ENCODE measurements around the gene PRKAG2. TPM values are rescaled to one million over a fixed set of nuclear protein-coding genes. Genes with fewer than 3 reads are reported as not detected.
"Not testable (repeated sequence)": the region's sequence is repeated elsewhere in the genome, so short reads cannot be mapped to it uniquely, and the experiment has no call there.

The PRKAG2 gene
- total and polyA plus RNA-seq, 9 donors = 9.3 to 37.7 (median 22.6) TPM

DNA sequence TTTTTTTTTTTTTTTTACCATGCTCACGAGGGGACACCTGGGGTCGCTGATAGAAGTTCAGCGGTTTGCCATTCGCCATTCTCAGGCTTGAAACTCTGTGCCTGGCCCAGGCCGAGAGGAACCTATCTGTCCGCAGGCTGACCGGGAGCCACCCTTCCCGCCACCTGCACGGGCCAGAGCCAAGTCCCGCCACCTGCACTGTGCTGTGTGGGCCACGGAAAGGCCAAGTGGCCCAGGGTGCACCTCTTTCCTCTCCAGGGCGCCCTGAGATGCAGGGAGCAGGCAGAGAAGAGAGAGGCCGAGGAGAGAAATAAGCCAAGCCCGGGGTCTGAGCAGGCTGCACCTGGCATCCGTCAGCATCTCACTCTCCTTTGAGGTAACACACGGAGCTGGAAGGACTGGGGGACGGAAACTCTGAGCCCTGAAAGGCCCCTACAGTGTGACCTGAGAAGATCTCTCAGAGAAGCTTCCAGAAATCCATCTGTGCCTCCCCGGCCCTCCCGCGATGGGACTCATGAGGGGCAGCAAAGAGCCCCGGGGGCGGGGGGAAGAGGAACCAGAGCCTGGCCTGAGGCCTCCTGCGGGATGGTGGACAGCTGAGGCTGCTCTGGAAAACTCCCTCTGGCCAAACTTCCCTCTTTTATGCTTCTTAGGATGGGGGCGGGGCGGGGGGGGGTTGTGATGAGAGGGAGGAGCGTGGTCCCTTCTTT is 46.6 kb downstream of the PRKAG2 start:
- intact Hi-C loops (cut with DNase I) = no loop called here
- Histone ChIP-seq H3K36me3 (no peaks in the 10 kb centered on the region), H3K27ac (no peak overlapping the region), H3K4me3 (no peak overlapping the region), H3K4me1 (ENCODE audit: insufficient read depth) (no peaks in the 10 kb centered on the region), H3K27me3 (no peaks in the 10 kb centered on the region), H3K9me3 (no peaks in the 10 kb centered on the region)
- 79 to 85% (median 82%) methylated on average over 26 of the region's 26 CpGs for WGBS, 3 donors
- TF ChIP-seq EP300 (IDR thresholded peaks at IDR 0.05) = no peak
- TF ChIP-seq, protein P1, sequence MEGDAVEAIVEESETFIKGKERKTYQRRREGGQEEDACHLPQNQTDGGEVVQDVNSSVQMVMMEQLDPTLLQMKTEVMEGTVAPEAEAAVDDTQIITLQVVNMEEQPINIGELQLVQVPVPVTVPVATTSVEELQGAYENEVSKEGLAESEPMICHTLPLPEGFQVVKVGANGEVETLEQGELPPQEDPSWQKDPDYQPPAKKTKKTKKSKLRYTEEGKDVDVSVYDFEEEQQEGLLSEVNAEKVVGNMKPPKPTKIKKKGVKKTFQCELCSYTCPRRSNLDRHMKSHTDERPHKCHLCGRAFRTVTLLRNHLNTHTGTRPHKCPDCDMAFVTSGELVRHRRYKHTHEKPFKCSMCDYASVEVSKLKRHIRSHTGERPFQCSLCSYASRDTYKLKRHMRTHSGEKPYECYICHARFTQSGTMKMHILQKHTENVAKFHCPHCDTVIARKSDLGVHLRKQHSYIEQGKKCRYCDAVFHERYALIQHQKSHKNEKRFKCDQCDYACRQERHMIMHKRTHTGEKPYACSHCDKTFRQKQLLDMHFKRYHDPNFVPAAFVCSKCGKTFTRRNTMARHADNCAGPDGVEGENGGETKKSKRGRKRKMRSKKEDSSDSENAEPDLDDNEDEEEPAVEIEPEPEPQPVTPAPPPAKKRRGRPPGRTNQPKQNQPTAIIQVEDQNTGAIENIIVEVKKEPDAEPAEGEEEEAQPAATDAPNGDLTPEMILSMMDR (IDR thresholded peaks at IDR 0.05) = no peak
- no peak for DNase-seq

DNA sequence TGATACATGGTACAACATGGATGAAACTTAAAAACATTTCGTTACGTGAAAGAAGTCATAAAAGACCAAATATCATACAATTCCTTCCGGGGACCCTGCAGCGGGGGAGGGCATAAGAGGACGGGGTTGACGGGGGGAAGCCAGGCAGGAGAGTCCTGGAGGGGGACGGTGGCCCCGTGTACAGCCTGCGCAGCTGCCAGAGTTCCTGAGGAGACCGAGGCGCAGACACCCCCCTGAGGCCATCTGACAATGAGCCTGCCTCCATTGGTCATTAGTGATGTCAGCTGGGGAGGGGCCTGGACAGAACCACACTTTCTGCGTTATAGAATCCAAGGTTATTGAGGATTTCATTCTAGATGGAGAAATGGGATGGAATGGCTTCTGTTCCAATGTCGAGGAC is 47.2 kb downstream of the PRKAG2 start:
- no peaks in the 10 kb centered on the region for H3K27me3 ChIP-seq
- no peak for DNase-seq
- no peak overlapping the region for H3K4me3 ChIP-seq
- no peaks in the 10 kb centered on the region for H3K9me3 ChIP-seq
- intact Hi-C loops (cut with DNase I) = no loop called here
- H3K36me3 ChIP-seq = no peaks in the 10 kb centered on the region
- H3K27ac ChIP-seq = no peak overlapping the region
- WGBS, 3 donors = 87 to 96% (median 92%) methylated on average over 13 of the region's 13 CpGs
- no peak for TF ChIP-seq EP300 (IDR thresholded peaks at IDR 0.05)
- no peaks in the 10 kb centered on the region for H3K4me1 ChIP-seq (ENCODE audit: insufficient read depth)

DNA sequence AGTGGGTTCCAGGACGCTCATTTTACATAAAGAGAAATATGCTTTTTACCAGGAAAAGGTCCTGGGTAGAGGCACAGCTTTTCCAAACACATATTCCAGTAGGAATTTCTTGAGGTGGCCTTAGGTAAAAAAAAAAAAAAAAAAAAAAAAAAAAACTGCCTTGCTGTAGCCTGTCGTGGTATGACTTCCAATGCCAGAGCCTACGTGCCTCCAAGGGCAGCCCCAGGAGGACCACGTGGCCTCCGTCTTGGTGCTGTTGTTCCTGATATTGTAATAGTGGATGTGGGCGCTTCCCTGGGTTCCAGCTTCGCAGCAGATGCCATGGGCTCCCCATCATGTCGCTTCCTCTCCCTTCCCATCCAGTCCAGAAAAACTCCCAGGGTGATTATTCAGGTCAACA is 49.3 kb downstream of the PRKAG2 start:
- H3K36me3 ChIP-seq = no peaks in the 10 kb centered on the region
- 89 to 92% (median 89%) methylated on average over 8 of the region's 8 CpGs for WGBS, 3 donors
- H3K27me3 ChIP-seq = no peaks in the 10 kb centered on the region
- no peak overlapping the region for H3K27ac ChIP-seq
- TF ChIP-seq, protein P1 (IDR thresholded peaks at IDR 0.05) = no peak
- H3K9me3 ChIP-seq = no peaks in the 10 kb centered on the region
- intact Hi-C loops (cut with DNase I) = no loop called here
- no peak overlapping the region for H3K4me3 ChIP-seq
- peaks cover 4% of the 10 kb centered on the region for H3K4me1 ChIP-seq (ENCODE audit: insufficient read depth)
- no peak for DNase-seq

DNA sequence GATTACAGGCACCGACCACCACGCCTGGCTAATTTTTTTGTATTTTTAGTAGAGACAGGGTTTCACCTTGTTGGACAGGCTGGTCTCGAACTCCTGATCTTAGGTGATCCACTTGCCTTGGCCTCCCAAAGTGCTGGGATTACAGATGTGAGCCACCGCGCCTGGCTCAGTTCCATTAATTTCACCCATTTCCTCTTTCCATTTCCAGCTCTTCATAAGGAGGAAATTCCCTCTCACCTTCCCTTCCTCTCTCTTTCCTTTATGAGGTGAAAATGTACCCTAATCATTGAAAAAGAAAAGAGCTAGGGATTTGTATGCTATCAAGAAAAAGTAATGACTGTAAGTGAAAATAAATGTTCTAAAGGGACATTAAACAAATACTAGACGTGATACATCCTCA is 50.6 kb downstream of the PRKAG2 start:
- H3K4me1 ChIP-seq (ENCODE audit: insufficient read depth); intact Hi-C loops (cut with DNase I); H3K4me3 ChIP-seq; H3K27me3 ChIP-seq; H3K27ac ChIP-seq; H3K36me3 ChIP-seq; DNase-seq; H3K9me3 ChIP-seq: not testable (repeated sequence)
- 83 to 91% (median 87%) methylated on average over 6 of the region's 6 CpGs for WGBS, 3 donors

DNA sequence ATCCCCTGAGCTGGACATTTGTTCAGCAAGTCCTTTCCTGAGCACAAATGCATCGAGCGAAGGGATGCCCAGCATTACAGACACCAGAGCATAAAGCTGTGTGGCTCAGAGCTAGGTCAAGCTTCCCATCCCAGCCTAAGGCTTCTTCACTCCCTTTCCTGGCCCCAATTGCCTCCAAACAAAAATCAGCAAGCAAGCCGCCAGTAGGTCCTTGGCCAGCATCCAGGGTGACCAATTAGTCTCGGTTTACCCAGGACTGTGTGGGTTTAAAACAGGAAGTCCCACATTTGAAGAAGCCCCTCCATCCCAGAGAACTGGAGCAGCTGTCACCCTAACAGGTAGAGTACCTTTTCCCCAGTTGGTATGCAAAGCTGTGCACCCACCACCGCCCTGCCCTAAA is 51.2 kb downstream of the PRKAG2 start:
- DNase-seq = no peak
- TF ChIP-seq EP300 (IDR thresholded peaks at IDR 0.05) (no peak), POLR2A (IDR thresholded peaks at IDR 0.05) (no peak)
- TF ChIP-seq, protein P1 (IDR thresholded peaks at IDR 0.05) = no peak
- Histone ChIP-seq H3K4me3 (no peak overlapping the region), H3K4me1 (ENCODE audit: insufficient read depth) (peaks cover 4% of the 10 kb centered on the region), H3K27me3 (no peaks in the 10 kb centered on the region), H3K9me3 (no peaks in the 10 kb centered on the region), H3K27ac (no peak overlapping the region), H3K36me3 (no peaks in the 10 kb centered on the region)
- intact Hi-C loops (cut with DNase I) = no loop called here
- 57 to 66% (median 66%) methylated on average over 5 of the region's 5 CpGs for whole genome bisulfite sequencing, 3 donors
